Measurements from ENCODE around the gene KIF16B.

DNA sequence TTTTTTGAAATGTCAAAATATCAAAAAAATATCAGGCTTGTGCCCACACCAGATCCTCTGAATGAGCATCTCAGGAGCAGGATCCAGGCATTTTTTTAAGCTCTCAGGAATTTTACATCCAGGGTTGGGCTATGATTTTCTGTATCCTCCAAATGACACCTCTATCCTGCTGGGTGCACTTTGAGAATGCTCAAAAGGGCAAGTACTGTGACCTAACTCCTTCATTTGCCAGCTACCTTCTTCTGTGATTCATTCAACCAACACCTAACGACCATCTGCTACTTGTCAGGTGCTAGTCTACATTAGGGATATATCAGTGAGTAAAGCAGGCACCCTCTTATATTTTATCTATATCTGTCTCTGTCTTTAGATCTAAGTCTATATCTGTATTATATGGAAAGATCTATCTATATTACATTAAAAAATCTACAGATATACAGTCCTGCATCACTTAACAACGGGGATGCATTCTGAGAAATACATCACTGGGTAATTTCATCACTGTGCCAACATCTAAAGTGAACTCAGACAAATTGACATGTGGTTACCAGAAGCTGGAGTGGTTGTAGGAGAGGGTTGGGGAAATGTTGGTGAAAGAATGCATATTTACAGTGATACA, 131.6 kb downstream of the KIF16B start:
- TF ChIP-seq, protein P1, sequence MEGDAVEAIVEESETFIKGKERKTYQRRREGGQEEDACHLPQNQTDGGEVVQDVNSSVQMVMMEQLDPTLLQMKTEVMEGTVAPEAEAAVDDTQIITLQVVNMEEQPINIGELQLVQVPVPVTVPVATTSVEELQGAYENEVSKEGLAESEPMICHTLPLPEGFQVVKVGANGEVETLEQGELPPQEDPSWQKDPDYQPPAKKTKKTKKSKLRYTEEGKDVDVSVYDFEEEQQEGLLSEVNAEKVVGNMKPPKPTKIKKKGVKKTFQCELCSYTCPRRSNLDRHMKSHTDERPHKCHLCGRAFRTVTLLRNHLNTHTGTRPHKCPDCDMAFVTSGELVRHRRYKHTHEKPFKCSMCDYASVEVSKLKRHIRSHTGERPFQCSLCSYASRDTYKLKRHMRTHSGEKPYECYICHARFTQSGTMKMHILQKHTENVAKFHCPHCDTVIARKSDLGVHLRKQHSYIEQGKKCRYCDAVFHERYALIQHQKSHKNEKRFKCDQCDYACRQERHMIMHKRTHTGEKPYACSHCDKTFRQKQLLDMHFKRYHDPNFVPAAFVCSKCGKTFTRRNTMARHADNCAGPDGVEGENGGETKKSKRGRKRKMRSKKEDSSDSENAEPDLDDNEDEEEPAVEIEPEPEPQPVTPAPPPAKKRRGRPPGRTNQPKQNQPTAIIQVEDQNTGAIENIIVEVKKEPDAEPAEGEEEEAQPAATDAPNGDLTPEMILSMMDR (conservative IDR thresholded peaks at IDR 0.05) = no peak
- TF ChIP-seq ZFX (IDR thresholded peaks at IDR 0.05) = no peak

Measured in C4-2B (cell line).